ENCODE measurements around the gene CYB5A.

CYB5A gene

GRCh38 chr18:74215863-74216262 is 75.9 kb downstream of the CYB5A start:
- no peak for DNase-seq (ENCODE audit: low spot score)

- no peak for DNase-seq (ENCODE audit: low spot score)
These were observed 78.3 kb downstream of the CYB5A start for GRCh38 chr18:74213429-74213828.

DNA sequence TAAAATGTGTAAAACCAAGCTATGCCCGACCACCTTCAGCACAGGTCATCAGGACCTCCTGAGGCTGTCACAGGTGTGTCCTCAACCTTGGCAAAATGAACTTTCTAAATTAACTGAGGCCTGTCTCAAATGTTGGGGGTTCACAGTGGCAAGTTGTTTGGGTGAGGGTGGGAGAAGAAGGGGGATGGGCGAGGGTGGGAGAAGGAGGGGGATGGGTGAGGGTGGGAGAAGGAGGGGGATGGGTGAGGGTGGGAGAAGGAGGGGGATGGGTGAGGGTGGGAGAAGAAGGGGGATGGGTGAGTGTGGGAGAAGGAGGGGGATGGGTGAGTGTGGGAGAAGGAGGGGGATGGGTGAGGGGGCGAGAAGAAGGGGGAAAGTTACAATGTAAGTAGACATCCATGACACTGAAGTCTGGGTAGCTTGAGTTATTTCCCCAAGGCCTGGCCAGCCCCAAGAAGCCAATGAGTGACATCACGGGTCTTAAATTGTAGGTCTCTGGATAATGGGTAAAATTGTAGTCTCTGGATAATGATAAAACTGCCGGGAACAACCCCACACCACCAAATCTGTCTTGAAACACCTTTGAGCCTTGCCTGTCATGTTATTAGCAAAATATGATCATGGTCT is 87.1 kb downstream of the CYB5A start:
- DNase-seq (ENCODE audit: low spot score): no peak

DNA sequence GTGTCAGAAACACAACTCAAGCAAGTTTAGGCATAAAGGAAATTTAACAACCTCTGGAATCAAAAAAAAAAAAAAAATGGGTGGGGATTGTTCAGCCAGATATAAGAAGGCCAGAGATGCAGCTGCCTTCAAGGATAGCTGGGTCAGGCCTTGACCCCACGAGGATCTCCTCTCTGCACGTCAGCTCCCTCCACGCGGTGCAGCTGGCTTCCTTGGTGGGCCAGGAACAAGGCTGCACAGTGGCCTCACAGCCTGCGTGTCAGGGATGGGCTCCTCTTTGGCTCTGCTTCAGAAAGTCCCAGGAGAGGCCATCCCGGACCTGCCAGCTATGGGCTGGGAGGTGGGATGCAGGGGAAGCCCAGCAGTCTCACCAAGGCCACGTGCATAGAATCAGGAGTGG is 88.0 kb downstream of the CYB5A start:
- no peak for DNase-seq (ENCODE audit: low spot score)

Measured in HuH-7 (cell line).